ENCODE data around the gene PRKCE. TPM values are rescaled to one million over a fixed set of nuclear protein-coding genes. Genes with fewer than 3 reads are reported as not detected.

Gene PRKCE
- total RNA-seq, 1 experiment from 2014 or later, result 14.8 TPM

- CTCF ChIA-PET, result interaction anchor here (1.0 to 1.5 kb wide), 4 partner anchors 9 to 80 kb away, joined by 3 to 4 read pairs (median 3); no protein-coding TSS in a partner anchor
- H3K4me1 ChIP-seq (ENCODE audit: control insufficient read depth in 1 of 2, insufficient read depth in 2 of 2, low read length in 2 of 2), result no peaks in the 10 kb centered on the region
- ATAC-seq (peak; percentile 93), DNase-seq (ENCODE audit: low read depth, low spot score) (peak; percentile 13)
- H3K36me3 ChIP-seq (ENCODE audit: control insufficient read depth in 1 of 2, insufficient read depth in 2 of 2, low read length in 2 of 2), result no peaks in the 10 kb centered on the region
- H3K27ac ChIP-seq (ENCODE audit: low read depth, low read length), result no peak overlapping the region
- no peak overlapping the region for H2AFZ ChIP-seq (ENCODE audit: low read depth, low read length, poor library complexity, severe bottlenecking)
- H3K79me2 ChIP-seq (ENCODE audit: insufficient read depth, low read length), result peaks cover 3% of the 10 kb centered on the region; the same call in 1 of the 2 replicates
- no TSS peak for BruUV-seq (replicated peaks)
- H3K9ac ChIP-seq (ENCODE audit: low read length), result no peak overlapping the region
- no peak for TF ChIP-seq CEBPB (IDR thresholded peaks at IDR 0.05; ENCODE audit: low read depth)
- TF ChIP-seq RAD21 (IDR thresholded peaks at IDR 0.05; ENCODE audit: low read depth), result peak; percentile 47; the same call in 1 of the 2 replicates
- TF ChIP-seq CTCF (IDR thresholded peaks at IDR 0.05 in 2 of 3, conservative IDR thresholded peaks at IDR 0.05 in 1 of 3; ENCODE audit: borderline replicate concordance in 1 of 3, insufficient read depth in 1 of 3, low read depth in 2 of 3, low read length in 2 of 3), result peak; percentile 34 to 54 (median 51); a peak in 5 of 6 replicates
- no peak for TF ChIP-seq MAX (IDR thresholded peaks at IDR 0.05)
- no peak for TF ChIP-seq EZH2phosphoT487 (IDR thresholded peaks at IDR 0.05; ENCODE audit: borderline replicate concordance)
- no peak for TF ChIP-seq TCF7L2 (IDR thresholded peaks at IDR 0.05; ENCODE audit: borderline replicate concordance, extremely low read depth, insufficient read depth, insufficient read length)
- TF ChIP-seq FOSL1 (IDR thresholded peaks at IDR 0.05; ENCODE audit: low read depth), result no peak
- TF ChIP-seq REST (IDR thresholded peaks at IDR 0.05; ENCODE audit: low read depth), result no peak
- no peak for TF ChIP-seq ELF1 (IDR thresholded peaks at IDR 0.05; ENCODE audit: borderline replicate concordance, low read depth)
- H3K9me3 ChIP-seq (ENCODE audit: control insufficient read depth in 1 of 2, insufficient read depth in 1 of 2, low read depth in 1 of 2, low read length in 2 of 2), result no peaks in the 10 kb centered on the region
- H4K20me1 ChIP-seq (ENCODE audit: insufficient read depth), result no peaks in the 10 kb centered on the region; the same call in 1 of the 2 replicates
- H3K4me3 ChIP-seq (replicated peaks in 1 of 2; ENCODE audit: low read depth in 1 of 2, low read length in 2 of 2), result no peak overlapping the region
- H3K4me2 ChIP-seq (ENCODE audit: low read length), result no peak overlapping the region
- RAD21 ChIA-PET (ENCODE audit: low non-redundant PET in 1 of 2, low total read pairs in 2 of 2, uncharacterized antibody in 2 of 2, unreplicated experiment in 2 of 2), result no interaction called here
- H3K9me2 ChIP-seq (ENCODE audit: insufficient read depth), result no peaks in the 10 kb centered on the region
- no peaks in the 10 kb centered on the region for H3K27me3 ChIP-seq (ENCODE audit: insufficient read depth, low read length)
- intact Hi-C loops (cut with micrococcal nuclease), result loop anchor here (5.0 kb wide), 1 partner anchor 88 kb away; no protein-coding TSS in a partner anchor
- POLR2A ChIA-PET, result no interaction called here
Observed at GRCh38 chr2:45729753-45730512, 78.5 kb downstream of the PRKCE start.
